ENCODE data around the gene RNLS. TPM values are rescaled to one million over a fixed set of nuclear protein-coding genes. Genes with fewer than 3 reads are reported as not detected.

The RNLS gene
- polyA plus RNA-seq, 2 of the 4 experiments (the other 2 are of a cell fraction) = 11.7 to 16.8 TPM

DNA sequence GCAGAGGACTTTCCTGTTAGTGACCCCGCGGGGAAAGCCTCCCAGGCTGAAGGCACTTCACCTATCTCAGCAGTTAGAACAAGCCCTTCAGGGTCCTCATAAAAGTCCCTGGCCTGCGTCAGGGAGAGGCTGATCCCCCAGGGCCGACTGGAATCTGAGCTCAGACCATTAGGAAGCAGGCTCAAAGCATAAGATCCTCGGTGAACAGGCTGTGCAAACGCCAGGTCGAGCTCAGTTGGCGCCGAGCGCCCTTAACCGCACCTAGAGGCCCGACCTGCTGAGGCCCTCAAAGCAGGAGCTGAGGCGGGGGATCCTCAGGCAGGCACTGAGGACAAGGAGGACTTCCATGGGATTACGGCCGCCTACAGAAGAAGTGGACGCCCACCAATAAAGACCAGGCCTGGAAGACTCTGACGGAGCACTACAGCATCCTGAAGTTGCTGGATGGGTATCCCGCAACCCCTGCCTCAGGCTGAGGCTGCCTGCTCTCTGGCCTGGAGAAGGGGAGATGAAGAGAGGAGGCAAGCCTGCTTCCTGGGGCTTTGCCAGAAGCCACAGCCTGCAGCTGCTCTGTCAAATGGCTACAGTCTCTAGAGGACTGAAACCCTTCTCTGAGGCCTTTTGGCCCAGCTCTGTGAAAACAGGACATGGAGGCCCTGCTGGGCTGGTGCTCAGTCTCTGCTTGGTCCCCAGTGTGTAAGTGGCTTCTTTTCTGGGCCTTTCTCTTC lies 33.3 kb upstream of the RNLS start:
- 67% methylated on average over 16 of the region's 18 CpGs for WGBS (ENCODE audit: missing lambda C conversion rate)
- no peaks in the 10 kb centered on the region for H3K4me1 ChIP-seq
- no peak for TF ChIP-seq MAZ (IDR thresholded peaks at IDR 0.05; ENCODE audit: borderline replicate concordance, low read depth, low read length)
- no peak for TF ChIP-seq HOXB13 (CRISPR knock-in tag; IDR thresholded peaks at IDR 0.05; ENCODE audit: low read depth)
- TF ChIP-seq, protein P1, sequence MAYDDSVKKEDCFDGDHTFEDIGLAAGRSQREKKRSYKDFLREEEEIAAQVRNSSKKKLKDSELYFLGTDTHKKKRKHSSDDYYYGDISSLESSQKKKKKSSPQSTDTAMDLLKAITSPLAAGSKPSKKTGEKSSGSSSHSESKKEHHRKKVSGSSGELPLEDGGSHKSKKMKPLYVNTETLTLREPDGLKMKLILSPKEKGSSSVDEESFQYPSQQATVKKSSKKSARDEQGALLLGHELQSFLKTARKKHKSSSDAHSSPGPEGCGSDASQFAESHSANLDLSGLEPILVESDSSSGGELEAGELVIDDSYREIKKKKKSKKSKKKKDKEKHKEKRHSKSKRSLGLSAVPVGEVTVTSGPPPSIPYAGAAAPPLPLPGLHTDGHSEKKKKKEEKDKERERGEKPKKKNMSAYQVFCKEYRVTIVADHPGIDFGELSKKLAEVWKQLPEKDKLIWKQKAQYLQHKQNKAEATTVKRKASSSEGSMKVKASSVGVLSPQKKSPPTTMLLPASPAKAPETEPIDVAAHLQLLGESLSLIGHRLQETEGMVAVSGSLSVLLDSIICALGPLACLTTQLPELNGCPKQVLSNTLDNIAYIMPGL (CRISPR knock-in tag; IDR thresholded peaks at IDR 0.05; ENCODE audit: borderline replicate concordance) = no peak
- TF ChIP-seq, protein P2, sequence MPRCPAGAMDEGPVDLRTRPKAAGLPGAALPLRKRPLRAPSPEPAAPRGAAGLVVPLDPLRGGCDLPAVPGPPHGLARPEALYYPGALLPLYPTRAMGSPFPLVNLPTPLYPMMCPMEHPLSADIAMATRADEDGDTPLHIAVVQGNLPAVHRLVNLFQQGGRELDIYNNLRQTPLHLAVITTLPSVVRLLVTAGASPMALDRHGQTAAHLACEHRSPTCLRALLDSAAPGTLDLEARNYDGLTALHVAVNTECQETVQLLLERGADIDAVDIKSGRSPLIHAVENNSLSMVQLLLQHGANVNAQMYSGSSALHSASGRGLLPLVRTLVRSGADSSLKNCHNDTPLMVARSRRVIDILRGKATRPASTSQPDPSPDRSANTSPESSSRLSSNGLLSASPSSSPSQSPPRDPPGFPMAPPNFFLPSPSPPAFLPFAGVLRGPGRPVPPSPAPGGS (IDR thresholded peaks at IDR 0.05) = no peak
- no peak for TF ChIP-seq TFCP2L1 (CRISPR knock-in tag; IDR thresholded peaks at IDR 0.05)
- no peak for TF ChIP-seq TP53 (CRISPR knock-in tag; IDR thresholded peaks at IDR 0.05)
- no peak for TF ChIP-seq BHLHE40 (IDR thresholded peaks at IDR 0.05; ENCODE audit: low read depth, low read length)
- TF ChIP-seq, protein P3, sequence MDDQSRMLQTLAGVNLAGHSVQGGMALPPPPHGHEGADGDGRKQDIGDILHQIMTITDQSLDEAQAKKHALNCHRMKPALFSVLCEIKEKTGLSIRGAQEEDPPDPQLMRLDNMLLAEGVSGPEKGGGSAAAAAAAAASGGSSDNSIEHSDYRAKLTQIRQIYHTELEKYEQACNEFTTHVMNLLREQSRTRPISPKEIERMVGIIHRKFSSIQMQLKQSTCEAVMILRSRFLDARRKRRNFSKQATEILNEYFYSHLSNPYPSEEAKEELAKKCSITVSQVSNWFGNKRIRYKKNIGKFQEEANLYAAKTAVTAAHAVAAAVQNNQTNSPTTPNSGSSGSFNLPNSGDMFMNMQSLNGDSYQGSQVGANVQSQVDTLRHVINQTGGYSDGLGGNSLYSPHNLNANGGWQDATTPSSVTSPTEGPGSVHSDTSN (IDR thresholded peaks at IDR 0.05) = no peak
- TF ChIP-seq, protein P4, sequence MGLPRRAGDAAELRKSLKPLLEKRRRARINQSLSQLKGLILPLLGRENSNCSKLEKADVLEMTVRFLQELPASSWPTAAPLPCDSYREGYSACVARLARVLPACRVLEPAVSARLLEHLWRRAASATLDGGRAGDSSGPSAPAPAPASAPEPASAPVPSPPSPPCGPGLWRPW (IDR thresholded peaks at IDR 0.05) = no peak
- TF ChIP-seq, protein P5, sequence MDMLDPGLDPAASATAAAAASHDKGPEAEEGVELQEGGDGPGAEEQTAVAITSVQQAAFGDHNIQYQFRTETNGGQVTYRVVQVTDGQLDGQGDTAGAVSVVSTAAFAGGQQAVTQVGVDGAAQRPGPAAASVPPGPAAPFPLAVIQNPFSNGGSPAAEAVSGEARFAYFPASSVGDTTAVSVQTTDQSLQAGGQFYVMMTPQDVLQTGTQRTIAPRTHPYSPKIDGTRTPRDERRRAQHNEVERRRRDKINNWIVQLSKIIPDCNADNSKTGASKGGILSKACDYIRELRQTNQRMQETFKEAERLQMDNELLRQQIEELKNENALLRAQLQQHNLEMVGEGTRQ (IDR thresholded peaks at IDR 0.05) = no peak
- no peak for TF ChIP-seq POLR2A (IDR thresholded peaks at IDR 0.05; ENCODE audit: low read length)
- TF ChIP-seq SMC3 (IDR thresholded peaks at IDR 0.05) = no peak
- TF ChIP-seq MYC (IDR thresholded peaks at IDR 0.05; ENCODE audit: borderline replicate concordance, low read length) = no peak
- TF ChIP-seq ESRRA (IDR thresholded peaks at IDR 0.05; ENCODE audit: borderline replicate concordance, low read length) = no peak
- TF ChIP-seq RNF2 (IDR thresholded peaks at IDR 0.05; ENCODE audit: borderline replicate concordance, low read depth) = no peak
- no peak for TF ChIP-seq CBX8 (IDR thresholded peaks at IDR 0.05)
- no peak for TF ChIP-seq HEYL (CRISPR knock-in tag; IDR thresholded peaks at IDR 0.05)
- TF ChIP-seq CEBPB (IDR thresholded peaks at IDR 0.05) = no peak
- no peak for TF ChIP-seq RARB (CRISPR knock-in tag; IDR thresholded peaks at IDR 0.05)
- TF ChIP-seq ZC3H11A (IDR thresholded peaks at IDR 0.05) = no peak
- POLR2A ChIA-PET = no interaction called here
- CTCF ChIA-PET = interaction anchor here (0.7 to 1.8 kb wide), 6 partner anchors 20 to 175 kb away, joined by 3 to 8 read pairs (median 3); partner anchors contain the start of gene RNLS
- no peak overlapping the region for H3K27ac ChIP-seq
- no peak overlapping the region for H3K4me3 ChIP-seq
- H3K9me3 ChIP-seq = no peaks in the 10 kb centered on the region
- DNase-seq (ENCODE audit: low read depth in 1 of 2, low spot score in 1 of 2) (no peak), ATAC-seq (no peak), FAIRE-seq (no peak)
- H3K4me2 ChIP-seq = no peak overlapping the region

DNA sequence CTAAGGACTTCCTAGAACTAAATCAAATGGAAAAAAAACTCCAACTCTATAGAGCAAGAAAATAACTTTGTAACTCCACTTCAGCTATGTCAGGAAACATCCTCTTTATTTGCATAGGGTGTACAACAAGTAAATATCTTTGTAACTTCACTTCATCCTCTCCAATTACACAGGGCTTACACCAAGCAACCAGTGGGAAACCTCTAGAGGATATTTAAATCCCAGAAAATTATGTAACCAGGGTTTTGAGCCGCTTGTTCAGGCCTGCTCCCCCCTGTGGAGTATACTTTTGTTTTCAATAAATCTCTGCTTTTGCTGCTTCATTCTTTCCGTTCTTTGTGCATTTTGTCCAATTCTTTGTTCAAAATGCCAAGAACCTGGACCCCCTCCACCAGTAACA lies 25.7 kb upstream of the RNLS start:
- WGBS (ENCODE audit: missing lambda C conversion rate) = 66% methylated on average over 2 of the region's 2 CpGs
- DNase-seq (ENCODE audit: low read depth in 1 of 2, low spot score in 1 of 2) (no peak), ATAC-seq (no peak), FAIRE-seq (no peak)
- H3K4me1 ChIP-seq = no peaks in the 10 kb centered on the region
- no peak overlapping the region for H3K4me3 ChIP-seq
- no peak overlapping the region for H3K4me2 ChIP-seq
- POLR2A ChIA-PET = no interaction called here
- H3K9me3 ChIP-seq = no peaks in the 10 kb centered on the region
- CTCF ChIA-PET = no interaction called here
- H3K27ac ChIP-seq = no peak overlapping the region
- TF ChIP-seq ZC3H11A (IDR thresholded peaks at IDR 0.05) (no peak), FOXS1 (CRISPR knock-in tag; IDR thresholded peaks at IDR 0.05) (no peak), GATA3 (IDR thresholded peaks at IDR 0.05; ENCODE audit: borderline replicate concordance) (no peak), NR3C1 (IDR thresholded peaks at IDR 0.05) (no peak), ESRRA (IDR thresholded peaks at IDR 0.05; ENCODE audit: borderline replicate concordance, low read length) (no peak), EP300 (IDR thresholded peaks at IDR 0.05) (no peak), CEBPB (IDR thresholded peaks at IDR 0.05) (no peak), KDM5A (IDR thresholded peaks at IDR 0.05) (no peak), HOXB13 (CRISPR knock-in tag; IDR thresholded peaks at IDR 0.05; ENCODE audit: low read depth) (no peak), CBX2 (IDR thresholded peaks at IDR 0.05; ENCODE audit: borderline replicate concordance, low read depth) (no peak), RAD21 (conservative IDR thresholded peaks at IDR 0.05 in 1 of 2, IDR thresholded peaks at IDR 0.05 in 1 of 2) (no peak), NFE2L2 (conservative IDR thresholded peaks at IDR 0.05; ENCODE audit: low read length) (no peak), HOXB5 (CRISPR knock-in tag; IDR thresholded peaks at IDR 0.05) (no peak)
- TF ChIP-seq, protein P1 (CRISPR knock-in tag; IDR thresholded peaks at IDR 0.05; ENCODE audit: borderline replicate concordance) = no peak
- TF ChIP-seq, protein P4 (IDR thresholded peaks at IDR 0.05) = no peak
- TF ChIP-seq, protein P6, sequence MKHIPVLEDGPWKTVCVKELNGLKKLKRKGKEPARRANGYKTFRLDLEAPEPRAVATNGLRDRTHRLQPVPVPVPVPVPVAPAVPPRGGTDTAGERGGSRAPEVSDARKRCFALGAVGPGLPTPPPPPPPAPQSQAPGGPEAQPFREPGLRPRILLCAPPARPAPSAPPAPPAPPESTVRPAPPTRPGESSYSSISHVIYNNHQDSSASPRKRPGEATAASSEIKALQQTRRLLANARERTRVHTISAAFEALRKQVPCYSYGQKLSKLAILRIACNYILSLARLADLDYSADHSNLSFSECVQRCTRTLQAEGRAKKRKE (CRISPR knock-in tag; IDR thresholded peaks at IDR 0.05; ENCODE audit: low read depth) = no peak
